ENCODE measurements around the gene OR1J1. TPM values are rescaled to one million over a fixed set of nuclear protein-coding genes. Genes with fewer than 3 reads are reported as not detected.

The OR1J1 gene
- total and polyA plus RNA-seq, 12 donors: not detected

- DNase-seq: no peak
- intact Hi-C loops (cut with DNase I): no loop called here
- Histone ChIP-seq H3K9me3 (no peaks in the 10 kb centered on the region), H3K4me3 (no peak overlapping the region), H3K27me3 (peaks cover 0 to 35% (median 11%) of the 10 kb centered on the region in 7 donors), H3K36me3 (no peaks in the 10 kb centered on the region), H3K27ac (no peak overlapping the region), H3K4me1 (no peaks in the 10 kb centered on the region)
- WGBS, 2 donors: 17 to 34% methylated on average over 3 of the region's 3 CpGs
- TF ChIP-seq CTCF (IDR thresholded peaks at IDR 0.05): no peak
- no peak for ATAC-seq
These were observed 3.2 kb downstream of the OR1J1 start for GRCh38 chr9:122474561-122474960.

GRCh38 chr9:122468735-122469134, 9.0 kb downstream of the OR1J1 start:
- intact Hi-C loops (cut with DNase I): loop anchor here in 5 of 10 donors (5.0 to 10.0 kb wide), 4 partner anchors 339 to 886 kb away; partner anchors contain the start of gene CRB2 (in 1 of the 5)

GRCh38 chr9:122466456-122466855, 11.3 kb downstream of the OR1J1 start:
- H3K27ac ChIP-seq: no peak overlapping the region
- intact Hi-C loops (cut with DNase I): loop anchor here in 6 of 10 donors (2.0 to 10.0 kb wide), 5 partner anchors 341 to 888 kb away; partner anchors contain the start of gene CRB2 (in 1 of the 6)
- no peak for ATAC-seq

More at GRCh38 chr9:122468735-122469134, 9.0 kb downstream of the OR1J1 start:
- DNase-seq: no peak
- Histone ChIP-seq H3K36me3 (no peaks in the 10 kb centered on the region), H3K27ac (no peak overlapping the region), H3K4me3 (no peak overlapping the region), H3K9me3 (no peaks in the 10 kb centered on the region), H3K4me1 (peaks cover 0 to 12% (median 8%) of the 10 kb centered on the region in 9 donors), H3K27me3 (peaks cover 0 to 29% (median 6%) of the 10 kb centered on the region in 7 donors)
- TF ChIP-seq CTCF (IDR thresholded peaks at IDR 0.05): no peak
- ATAC-seq: no peak
- WGBS, 2 donors: 52 to 54% methylated on average over 4 of the region's 4 CpGs

More at GRCh38 chr9:122466456-122466855, 11.3 kb downstream of the OR1J1 start:
- TF ChIP-seq CTCF (IDR thresholded peaks at IDR 0.05): no peak
- H3K9me3 ChIP-seq: no peaks in the 10 kb centered on the region
- H3K27me3 ChIP-seq: peaks cover 0 to 35% (median 6%) of the 10 kb centered on the region in 7 donors
- no peak for DNase-seq
- no peak overlapping the region for H3K4me3 ChIP-seq
- H3K4me1 ChIP-seq: peaks cover 0 to 12% (median 8%) of the 10 kb centered on the region in 9 donors
- WGBS, 2 donors: 58 to 64% methylated on average over 3 of the region's 3 CpGs
- H3K36me3 ChIP-seq: no peaks in the 10 kb centered on the region

All from heart right ventricle (tissue), 16 donors.